Vagina (tissue), 2 donors: ENCODE measurements around the gene RUNX2. TPM values are rescaled to one million over a fixed set of nuclear protein-coding genes. Genes with fewer than 3 reads are reported as not detected.

Experiments
- DNase-seq, 2 donors: peaks; one replicate each; pipeline ENCODE4 v3.0.0-alpha.2; 2017; ENCODE audit errors: extremely low spot score in 2 of 2
- H3K27ac ChIP-seq: fragments of 200-600 bp; sonication (generic); one replicate; pipeline ENCODE4 v1.5.1; 2019
- H3K27me3 ChIP-seq: fragments of 200-600 bp; sonication (generic); one replicate; pipeline ENCODE4 v1.5.1; 2019
- H3K36me3 ChIP-seq, 2 donors: fragments of 200-600 bp; sonication (generic); one replicate each; pipeline ENCODE4 v1.5.1; 2017 to 2019
- H3K4me1 ChIP-seq: fragments of 200-600 bp; sonication (generic); one replicate; pipeline ENCODE4 v1.5.1; 2019
- H3K4me3 ChIP-seq, 2 donors: fragments of 200-600 bp; sonication (generic); 1 replicate in 1 of 2; 2 replicates in 1 of 2; pipeline ENCODE4 v1.5.1; 2016 to 2019
- H3K9me3 ChIP-seq: fragments of 200-600 bp; sonication (generic); one replicate; pipeline ENCODE4 v1.5.1; 2019
- CTCF ChIP-seq, 3 experiments: fragments of 450-650 bp in 2 of 3; fragments of 200-600 bp in 1 of 3; sonication (generic) in 1 of 3; IDR thresholded peaks; one replicate each; pipeline ENCODE4 v1.5.1; 2017 to 2019; ENCODE audit warnings: antibody characterized with exemption in 3 of 3, mild to moderate bottlenecking in 2 of 3, moderate library complexity in 2 of 3
- POLR2A ChIP-seq, 2 donors: fragments of 450-650 bp; IDR thresholded peaks; one replicate each; pipeline ENCODE4 v1.6.1; 2017; ENCODE audit warnings: antibody characterized with exemption in 2 of 2, mild to moderate bottlenecking in 2 of 2, moderate library complexity in 2 of 2
- POLR2AphosphoS5 ChIP-seq, 2 donors: sonication (generic); formaldehyde crosslinking; IDR thresholded peaks; one replicate each; pipeline ENCODE4 v1.9.0; 2017; ENCODE audit warnings: antibody characterized with exemption in 2 of 2, mild to moderate bottlenecking in 2 of 2, low read depth in 1 of 2; ENCODE audit not compliant: insufficient read depth in 1 of 2
- intact Hi-C: fragments of 100-400 bp; cut with DNase I; formaldehyde crosslinking; loops from one replicate; pipeline ENCODE4 v1.15.1; 2023
- total RNA-seq: library from RNA; depleted of rRNA; stranded (reverse); fragments of >200 nt; gene quantifications from one replicate; pipeline ENCODE4 v1.2.3, GENCODE V29; 2016

Gene RUNX2
- total RNA-seq, 1 donor from 2014 or later = 13.0 TPM

DNA sequence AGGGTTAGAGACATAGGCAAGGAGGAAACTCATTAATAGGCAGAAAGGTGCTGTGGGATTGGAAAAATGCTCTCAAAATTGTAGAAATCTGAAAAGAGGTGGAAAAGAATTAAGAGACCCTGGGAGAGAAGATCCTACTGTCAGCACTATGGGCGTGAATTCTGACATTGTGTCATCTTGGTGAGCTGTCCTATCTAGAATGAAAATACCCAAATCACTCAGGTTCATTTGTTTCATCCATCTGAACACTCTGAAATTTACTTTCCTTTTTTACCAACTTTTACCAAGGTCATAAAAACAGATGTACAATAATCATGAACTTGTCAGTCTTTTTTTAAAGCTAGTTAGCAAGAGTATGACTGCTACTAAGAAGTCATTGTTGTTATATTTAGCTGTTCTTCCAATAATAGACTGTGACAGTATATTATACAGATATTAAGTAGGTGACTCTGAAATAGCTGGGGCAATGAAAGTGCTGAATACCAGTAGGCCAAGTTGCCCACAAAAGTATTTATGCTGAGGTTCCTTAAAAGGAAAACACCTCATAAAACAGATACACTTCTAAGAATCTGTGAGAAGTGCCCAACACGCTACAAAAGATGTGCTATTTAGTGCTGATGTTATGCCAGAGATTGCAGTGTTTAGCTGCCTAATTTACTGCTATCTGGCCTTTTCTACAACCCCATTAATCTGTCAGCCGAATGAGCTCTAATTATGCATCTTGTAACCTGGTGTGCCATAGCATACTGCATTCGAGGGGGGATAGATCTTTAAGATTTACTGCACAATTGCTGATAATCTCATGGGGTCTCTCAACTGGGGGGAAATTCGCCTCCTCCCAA is 267.1 kb downstream of the RUNX2 start:
- DNase-seq = no peak
- no peak overlapping the region for H3K27ac ChIP-seq

DNA sequence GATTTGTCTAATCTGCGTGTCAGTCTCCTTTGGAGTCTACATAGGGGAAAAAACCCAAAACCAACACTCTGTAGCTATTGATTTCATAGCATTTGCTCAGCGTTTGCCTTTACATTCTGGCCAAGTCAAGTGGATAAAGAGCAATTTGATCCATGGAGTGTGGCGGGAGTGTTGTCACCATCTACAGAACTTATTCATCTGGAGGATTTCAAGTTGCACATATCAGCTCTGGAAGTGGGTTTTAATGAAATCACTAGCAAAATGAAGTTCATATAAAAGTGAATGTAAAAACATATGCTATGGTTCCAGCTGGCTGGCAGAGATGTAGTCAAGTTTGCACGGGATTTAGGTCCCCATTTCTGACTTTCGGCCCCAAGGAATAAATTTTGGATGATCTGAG is 269.3 kb downstream of the RUNX2 start:
- no peak for DNase-seq
- Histone ChIP-seq H3K27me3 (no peaks in the 10 kb centered on the region), H3K4me3 (no peak overlapping the region), H3K36me3 (no peaks in the 10 kb centered on the region), H3K27ac (no peak overlapping the region), H3K4me1 (no peaks in the 10 kb centered on the region), H3K9me3 (peaks cover 7% of the 10 kb centered on the region)
- intact Hi-C loops = no loop called here
- TF ChIP-seq POLR2A (IDR thresholded peaks at IDR 0.05) (no peak), POLR2AphosphoS5 (IDR thresholded peaks at IDR 0.05; ENCODE audit: insufficient read depth in 1 of 2, low read depth in 1 of 2) (no peak), CTCF (IDR thresholded peaks at IDR 0.05) (no peak)

More for the DNA sequence above, 267.1 kb downstream of the RUNX2 start:
- TF ChIP-seq CTCF (IDR thresholded peaks at IDR 0.05) (no peak), POLR2A (IDR thresholded peaks at IDR 0.05) (no peak), POLR2AphosphoS5 (IDR thresholded peaks at IDR 0.05; ENCODE audit: insufficient read depth in 1 of 2, low read depth in 1 of 2) (no peak)
- no peaks in the 10 kb centered on the region for H3K36me3 ChIP-seq
- H3K4me1 ChIP-seq = peaks cover 15% of the 10 kb centered on the region
- H3K27me3 ChIP-seq = no peaks in the 10 kb centered on the region
- no peak overlapping the region for H3K4me3 ChIP-seq
- peaks cover 7% of the 10 kb centered on the region for H3K9me3 ChIP-seq
- intact Hi-C loops = no loop called here

GRCh38 chr6:45599053-45599452 is 270.9 kb downstream of the RUNX2 start:
- peaks cover 7% of the 10 kb centered on the region for H3K9me3 ChIP-seq
- TF ChIP-seq POLR2AphosphoS5 (IDR thresholded peaks at IDR 0.05; ENCODE audit: insufficient read depth in 1 of 2, low read depth in 1 of 2) = no peak
- TF ChIP-seq CTCF (IDR thresholded peaks at IDR 0.05) = no peak
- no peak for TF ChIP-seq POLR2A (IDR thresholded peaks at IDR 0.05)
- H3K4me3 ChIP-seq = no peak overlapping the region
- intact Hi-C loops = no loop called here
- DNase-seq = no peak
- no peaks in the 10 kb centered on the region for H3K36me3 ChIP-seq
- no peaks in the 10 kb centered on the region for H3K27me3 ChIP-seq
- no peak overlapping the region for H3K27ac ChIP-seq
- no peaks in the 10 kb centered on the region for H3K4me1 ChIP-seq

DNA sequence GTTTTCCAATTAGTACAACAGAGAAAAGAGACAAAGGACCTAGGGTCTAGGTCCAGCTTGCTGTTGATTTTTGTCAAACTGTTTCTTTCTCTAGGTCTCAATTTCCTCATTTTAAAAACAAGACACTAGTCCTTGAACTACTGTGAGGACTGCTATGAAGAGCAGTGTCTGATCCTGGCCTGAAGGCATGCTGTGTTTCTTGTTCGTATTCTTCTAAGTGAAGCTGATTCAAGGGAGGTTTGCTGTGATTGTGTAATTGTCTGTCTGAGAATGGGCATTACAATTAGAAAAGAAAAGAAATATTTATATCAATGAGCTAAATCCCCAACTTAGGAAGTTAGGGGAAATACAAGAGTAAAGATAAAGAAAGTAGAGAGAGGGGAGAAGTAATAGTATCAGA is 277.8 kb downstream of the RUNX2 start:
- intact Hi-C loops = no loop called here
- DNase-seq = no peak
- Histone ChIP-seq H3K4me1 (peaks cover 8% of the 10 kb centered on the region), H3K4me3 (no peak overlapping the region), H3K27ac (no peak overlapping the region), H3K27me3 (no peaks in the 10 kb centered on the region), H3K9me3 (no peaks in the 10 kb centered on the region), H3K36me3 (no peaks in the 10 kb centered on the region)
- no peak for TF ChIP-seq POLR2A (IDR thresholded peaks at IDR 0.05)
- TF ChIP-seq POLR2AphosphoS5 (IDR thresholded peaks at IDR 0.05; ENCODE audit: insufficient read depth in 1 of 2, low read depth in 1 of 2) = no peak

- TF ChIP-seq POLR2AphosphoS5 (IDR thresholded peaks at IDR 0.05; ENCODE audit: insufficient read depth in 1 of 2, low read depth in 1 of 2) = no peak
- no peak for TF ChIP-seq POLR2A (IDR thresholded peaks at IDR 0.05)
- no peak for TF ChIP-seq CTCF (IDR thresholded peaks at IDR 0.05)
- Histone ChIP-seq H3K4me3 (no peak overlapping the region), H3K27ac (no peak overlapping the region), H3K36me3 (no peaks in the 10 kb centered on the region), H3K27me3 (no peaks in the 10 kb centered on the region), H3K4me1 (peaks cover 8% of the 10 kb centered on the region), H3K9me3 (no peaks in the 10 kb centered on the region)
- intact Hi-C loops = no loop called here
- DNase-seq = peak in 1 of 2 donors; percentile 42
These were observed 278.8 kb downstream of the RUNX2 start for GRCh38 chr6:45606831-45607400.
